Smooth muscle cell (in vitro differentiated cells): ENCODE results near the gene CNTN2. TPM values are rescaled to one million over a fixed set of nuclear protein-coding genes. Genes with fewer than 3 reads are reported as not detected.

Source experiments
- polyA plus RNA-seq: library from polyadenylated mRNA; unstranded; fragments of >200 nt; fragmentation: Nextera tagmentation; extraction: Ambion mirVana; gene quantifications from 2 replicates; pipeline ENCODE4 v1.2.1, GENCODE V29; 2016
- total RNA-seq: library from RNA; depleted of rRNA; stranded (reverse); fragments of >200 nt; gene quantifications from 2 replicates; pipeline ENCODE4 v1.2.3, GENCODE V29; 2014

The CNTN2 gene
- total and polyA plus RNA-seq, 2 experiments from 2014 or later: not detected

Other genes with a start within 250 kb of the CNTN2 start
- 0.09 and 0.31 TPM in 2 replicates for gene NFASC, start 172.3 kb upstream of the CNTN2 start, total RNA-seq
- 0.63 and 1.4 TPM in 2 replicates for gene NFASC, start 172.3 kb upstream of the CNTN2 start, polyA plus RNA-seq
- 0.54 and 1.9 TPM in 2 replicates for gene TMEM81, start 41.2 kb downstream of the CNTN2 start, total RNA-seq
- gene TMEM81, start 41.2 kb downstream of the CNTN2 start, polyA plus RNA-seq: 0.92 and 1.8 TPM in 2 replicates
- 18.8 and 19.0 TPM in 2 replicates for gene RBBP5, start 78.8 kb downstream of the CNTN2 start, total RNA-seq
- 9.3 and 12.8 TPM in 2 replicates for gene RBBP5, start 78.8 kb downstream of the CNTN2 start, polyA plus RNA-seq
- gene DSTYK, start 168.5 kb downstream of the CNTN2 start, total RNA-seq: 8.7 and 12.1 TPM in 2 replicates
- gene DSTYK, start 168.5 kb downstream of the CNTN2 start, polyA plus RNA-seq: 6.9 TPM in 2 replicates
- gene TMCC2, start 184.7 kb downstream of the CNTN2 start, total RNA-seq: 2.1 and 3.3 TPM in 2 replicates
- 2.4 and 5.6 TPM in 2 replicates for gene TMCC2, start 184.7 kb downstream of the CNTN2 start, polyA plus RNA-seq